ENCODE measurements around the gene CHIA. TPM values are rescaled to one million over a fixed set of nuclear protein-coding genes. Genes with fewer than 3 reads are reported as not detected.

CHIA gene
- total RNA-seq, 6 donors from 2014 or later = 1.1 to 207 (median 18.9) TPM; not detected in 1

DNA sequence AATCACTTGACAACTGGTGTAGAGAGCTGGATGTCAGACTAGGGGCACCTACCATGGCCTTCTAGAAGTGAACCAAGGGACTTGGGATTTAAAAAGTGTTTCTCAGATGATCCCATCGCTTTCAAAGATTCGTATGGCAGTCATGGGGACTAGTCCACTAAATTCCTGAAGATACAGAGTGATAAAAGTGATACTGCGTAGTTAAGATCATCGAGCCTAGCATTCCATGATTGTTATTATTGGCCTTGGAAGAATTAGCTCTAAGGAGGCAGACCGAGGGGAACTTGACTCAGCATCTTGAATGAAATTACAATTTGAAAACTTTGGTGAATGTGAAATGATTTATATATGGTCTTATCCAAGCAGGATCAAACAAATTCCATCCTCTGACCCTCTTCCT lies 1.3 kb upstream of the CHIA start:
- no peak overlapping the region for H3K4me3 ChIP-seq
- no peak overlapping the region for H3K27ac ChIP-seq
- no peak for TF ChIP-seq POLR2A (IDR thresholded peaks at IDR 0.05)
- no peak for TF ChIP-seq POLR2AphosphoS5 (IDR thresholded peaks at IDR 0.05)
- TF ChIP-seq EP300 (IDR thresholded peaks at IDR 0.05) = no peak
- TF ChIP-seq, protein P1, sequence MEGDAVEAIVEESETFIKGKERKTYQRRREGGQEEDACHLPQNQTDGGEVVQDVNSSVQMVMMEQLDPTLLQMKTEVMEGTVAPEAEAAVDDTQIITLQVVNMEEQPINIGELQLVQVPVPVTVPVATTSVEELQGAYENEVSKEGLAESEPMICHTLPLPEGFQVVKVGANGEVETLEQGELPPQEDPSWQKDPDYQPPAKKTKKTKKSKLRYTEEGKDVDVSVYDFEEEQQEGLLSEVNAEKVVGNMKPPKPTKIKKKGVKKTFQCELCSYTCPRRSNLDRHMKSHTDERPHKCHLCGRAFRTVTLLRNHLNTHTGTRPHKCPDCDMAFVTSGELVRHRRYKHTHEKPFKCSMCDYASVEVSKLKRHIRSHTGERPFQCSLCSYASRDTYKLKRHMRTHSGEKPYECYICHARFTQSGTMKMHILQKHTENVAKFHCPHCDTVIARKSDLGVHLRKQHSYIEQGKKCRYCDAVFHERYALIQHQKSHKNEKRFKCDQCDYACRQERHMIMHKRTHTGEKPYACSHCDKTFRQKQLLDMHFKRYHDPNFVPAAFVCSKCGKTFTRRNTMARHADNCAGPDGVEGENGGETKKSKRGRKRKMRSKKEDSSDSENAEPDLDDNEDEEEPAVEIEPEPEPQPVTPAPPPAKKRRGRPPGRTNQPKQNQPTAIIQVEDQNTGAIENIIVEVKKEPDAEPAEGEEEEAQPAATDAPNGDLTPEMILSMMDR (IDR thresholded peaks at IDR 0.05) = no peak
- peaks cover 0 to 5% (median 0%) of the 10 kb centered on the region in 4 donors for H3K4me1 ChIP-seq
- 52 to 70% methylated on average over 4 to 5 of the region's 5 CpGs for WGBS, 2 donors
- H3K27me3 ChIP-seq = no peaks in the 10 kb centered on the region
- ATAC-seq (ENCODE audit: low FRiP score in 2 of 2) = no peak
- no peaks in the 10 kb centered on the region for H3K9me3 ChIP-seq
- H3K36me3 ChIP-seq = no peaks in the 10 kb centered on the region
- no peak for DNase-seq

DNA sequence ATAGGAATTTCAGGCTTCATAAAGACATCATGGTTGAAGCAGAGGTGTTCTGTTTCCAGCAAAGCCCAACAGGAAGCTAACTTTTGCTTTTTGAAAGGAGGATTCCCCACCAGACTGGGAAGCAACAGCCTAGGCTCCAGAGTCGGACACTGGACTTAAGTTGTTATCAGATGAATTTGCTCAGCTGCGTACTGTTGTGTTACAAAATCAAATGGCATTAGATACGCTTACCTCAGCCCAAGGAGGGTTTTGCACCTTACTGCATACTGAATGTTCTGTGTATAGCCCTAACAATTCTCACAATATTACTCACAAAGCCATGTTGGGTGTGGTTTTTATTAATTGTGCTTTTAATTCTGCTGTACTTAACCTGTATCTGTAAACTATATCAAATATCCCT lies 547 bp upstream of the CHIA start:
- no peak overlapping the region for H3K27ac ChIP-seq

DNA sequence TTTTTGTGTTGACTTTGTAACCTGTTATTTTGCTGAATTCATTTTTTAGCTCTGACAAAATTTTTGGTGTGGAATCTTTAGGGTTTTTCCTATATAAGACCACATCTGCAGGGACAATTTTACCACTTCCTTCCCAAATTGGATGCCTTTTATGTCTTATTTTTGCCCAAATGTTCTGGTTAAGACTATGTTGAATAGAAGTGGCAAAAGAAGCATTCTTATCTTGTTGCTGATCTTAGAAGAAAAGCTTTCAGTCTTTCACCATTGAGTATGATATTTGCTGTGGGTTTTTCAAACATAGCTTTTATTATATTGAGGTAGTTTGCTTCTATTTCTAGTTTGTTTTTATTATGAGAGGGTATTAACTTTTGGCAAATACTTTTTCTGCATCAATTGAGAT lies 3.7 kb downstream of the CHIA start:
- TF ChIP-seq POLR2AphosphoS5 (IDR thresholded peaks at IDR 0.05) (no peak), EP300 (IDR thresholded peaks at IDR 0.05) (no peak), POLR2A (IDR thresholded peaks at IDR 0.05) (no peak)
- TF ChIP-seq, protein P1 (IDR thresholded peaks at IDR 0.05) = no peak
- H3K36me3 ChIP-seq = no peaks in the 10 kb centered on the region
- no peak for ATAC-seq (ENCODE audit: low FRiP score in 2 of 2)
- DNase-seq = no peak
- no peak overlapping the region for H3K4me3 ChIP-seq
- H3K4me1 ChIP-seq = no peaks in the 10 kb centered on the region
- no peaks in the 10 kb centered on the region for H3K9me3 ChIP-seq
- H3K27me3 ChIP-seq = no peaks in the 10 kb centered on the region
- no peak overlapping the region for H3K27ac ChIP-seq

More for the DNA sequence above, 547 bp upstream of the CHIA start:
- Histone ChIP-seq H3K4me3 (no peak overlapping the region), H3K27me3 (no peaks in the 10 kb centered on the region), H3K9me3 (no peaks in the 10 kb centered on the region), H3K4me1 (peaks cover 0 to 5% (median 0%) of the 10 kb centered on the region in 4 donors), H3K36me3 (no peaks in the 10 kb centered on the region)
- WGBS, 2 donors = 42 to 54% methylated on average over 3 of the region's 3 CpGs
- DNase-seq (no peak), ATAC-seq (ENCODE audit: low FRiP score in 2 of 2) (peak in 1 of 2 donors; percentile 19)
- no peak for TF ChIP-seq POLR2A (IDR thresholded peaks at IDR 0.05)
- TF ChIP-seq EP300 (IDR thresholded peaks at IDR 0.05) = no peak
- TF ChIP-seq, protein P1 (IDR thresholded peaks at IDR 0.05) = no peak
- no peak for TF ChIP-seq POLR2AphosphoS5 (IDR thresholded peaks at IDR 0.05)

DNA sequence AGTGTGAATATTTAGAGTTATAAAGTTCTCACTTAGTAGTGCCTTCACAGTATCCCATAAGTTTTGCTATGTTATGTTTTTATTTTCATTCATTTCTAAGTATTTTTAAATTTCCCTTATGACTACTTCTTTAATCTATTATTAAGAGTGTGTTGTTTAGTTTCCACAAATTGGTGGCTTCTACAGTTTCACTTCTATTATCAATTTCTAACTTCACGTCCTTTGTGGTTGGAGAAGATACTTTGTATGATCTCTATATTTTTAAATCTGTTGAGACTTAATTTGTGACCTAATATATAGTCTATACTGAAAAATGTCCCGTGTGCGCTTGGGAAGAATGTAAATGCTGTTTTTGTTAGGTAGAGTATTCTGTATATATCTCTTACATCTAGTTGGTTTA lies 11.7 kb downstream of the CHIA start:
- no peak overlapping the region for H3K4me3 ChIP-seq
- no peak for ATAC-seq (ENCODE audit: low FRiP score in 2 of 2)
- no peak for DNase-seq
- H3K27me3 ChIP-seq = no peaks in the 10 kb centered on the region
- no peaks in the 10 kb centered on the region for H3K36me3 ChIP-seq
- no peak overlapping the region for H3K27ac ChIP-seq
- H3K9me3 ChIP-seq = no peaks in the 10 kb centered on the region
- no peak for TF ChIP-seq POLR2AphosphoS5 (IDR thresholded peaks at IDR 0.05)
- TF ChIP-seq, protein P1 (IDR thresholded peaks at IDR 0.05) = no peak
- no peak for TF ChIP-seq POLR2A (IDR thresholded peaks at IDR 0.05)
- no peak for TF ChIP-seq EP300 (IDR thresholded peaks at IDR 0.05)
- 80 to 84% methylated on average over 3 of the region's 3 CpGs for WGBS, 2 donors
- no peaks in the 10 kb centered on the region for H3K4me1 ChIP-seq

DNA sequence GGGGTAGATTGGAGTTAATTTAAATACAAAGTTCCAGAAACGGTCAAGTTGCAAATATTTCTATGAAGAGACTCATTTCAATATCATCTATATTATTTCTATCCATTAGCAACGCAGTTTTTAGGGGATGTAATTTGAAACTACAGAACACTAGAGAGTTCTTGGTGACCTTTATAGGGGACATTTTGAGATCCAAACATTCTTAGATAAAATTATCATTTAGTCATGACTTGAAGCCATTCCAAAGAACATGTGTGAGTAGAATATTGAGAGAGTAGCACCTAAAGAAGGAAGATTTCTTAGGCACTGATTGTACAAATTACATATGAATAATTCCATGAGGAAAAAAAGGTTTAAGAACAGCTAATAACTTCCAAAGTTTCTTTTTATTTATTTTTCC lies 19.0 kb downstream of the CHIA start:
- Histone ChIP-seq H3K27me3 (no peaks in the 10 kb centered on the region), H3K36me3 (no peaks in the 10 kb centered on the region), H3K4me1 (no peaks in the 10 kb centered on the region), H3K4me3 (no peak overlapping the region), H3K27ac (no peak overlapping the region), H3K9me3 (no peaks in the 10 kb centered on the region)
- no peak for TF ChIP-seq EP300 (IDR thresholded peaks at IDR 0.05)
- TF ChIP-seq, protein P1 (IDR thresholded peaks at IDR 0.05) = no peak
- no peak for TF ChIP-seq POLR2A (IDR thresholded peaks at IDR 0.05)
- no peak for TF ChIP-seq POLR2AphosphoS5 (IDR thresholded peaks at IDR 0.05)
- DNase-seq = no peak
- no peak for ATAC-seq (ENCODE audit: low FRiP score in 2 of 2)
- WGBS, 2 donors = 50 to 57% methylated on average over 2 of the region's 2 CpGs
